Thyroid gland (tissue), 4 donors: ENCODE results near the gene SLC47A2.

Experiments used
- POLR2A ChIP-seq, 2 donors: fragments of 450-650 bp; IDR thresholded peaks; one replicate each; pipeline ENCODE4 v1.6.1; 2017; ENCODE audit warnings: antibody characterized with exemption in 2 of 2, mild to moderate bottlenecking in 2 of 2, moderate library complexity in 1 of 2
- TF ChIP-seq, protein P1 (sequence below), 6 experiments: fragments of 200-600 bp in 3 of 6; fragments of 450-650 bp in 3 of 6; sonication (generic) in 3 of 6; IDR thresholded peaks; one replicate each; pipeline ENCODE4 v1.5.1; 2016 to 2019; ENCODE audit warnings: antibody characterized with exemption in 6 of 6, mild to moderate bottlenecking in 2 of 6, inconsistent platforms in 1 of 6, moderate library complexity in 1 of 6

DNA sequence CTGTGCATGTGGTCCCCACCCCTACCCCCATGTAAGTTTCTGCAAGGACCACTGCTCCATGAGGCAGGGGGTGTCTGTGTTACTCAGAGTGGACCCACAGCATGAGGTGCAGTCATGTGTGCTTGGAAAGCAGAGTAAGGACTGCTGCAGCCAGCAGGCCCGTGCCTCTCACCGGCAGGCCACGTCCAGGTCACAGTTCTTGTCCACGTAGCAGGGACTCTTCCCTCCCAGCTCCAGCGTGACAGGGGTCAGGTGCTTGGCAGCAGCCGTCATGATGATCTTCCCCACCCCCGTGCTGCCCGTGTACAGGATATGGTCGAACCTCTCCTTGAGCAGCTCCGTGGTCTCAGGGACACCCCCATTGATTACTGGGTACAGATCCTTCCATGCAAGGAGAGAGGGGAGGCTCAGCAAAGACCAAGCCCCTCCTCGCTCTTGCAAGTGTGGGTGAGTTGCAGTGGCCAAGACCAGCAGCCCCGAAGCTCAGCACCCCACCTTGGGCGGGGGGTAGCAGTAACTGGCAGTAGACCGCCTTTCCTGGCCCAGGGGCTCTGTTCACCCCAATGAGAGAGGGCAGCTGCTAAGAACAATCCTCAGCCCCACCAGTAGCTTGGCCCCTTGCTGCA lies 25.6 kb upstream of the SLC47A2 start:
- TF ChIP-seq, protein P1, sequence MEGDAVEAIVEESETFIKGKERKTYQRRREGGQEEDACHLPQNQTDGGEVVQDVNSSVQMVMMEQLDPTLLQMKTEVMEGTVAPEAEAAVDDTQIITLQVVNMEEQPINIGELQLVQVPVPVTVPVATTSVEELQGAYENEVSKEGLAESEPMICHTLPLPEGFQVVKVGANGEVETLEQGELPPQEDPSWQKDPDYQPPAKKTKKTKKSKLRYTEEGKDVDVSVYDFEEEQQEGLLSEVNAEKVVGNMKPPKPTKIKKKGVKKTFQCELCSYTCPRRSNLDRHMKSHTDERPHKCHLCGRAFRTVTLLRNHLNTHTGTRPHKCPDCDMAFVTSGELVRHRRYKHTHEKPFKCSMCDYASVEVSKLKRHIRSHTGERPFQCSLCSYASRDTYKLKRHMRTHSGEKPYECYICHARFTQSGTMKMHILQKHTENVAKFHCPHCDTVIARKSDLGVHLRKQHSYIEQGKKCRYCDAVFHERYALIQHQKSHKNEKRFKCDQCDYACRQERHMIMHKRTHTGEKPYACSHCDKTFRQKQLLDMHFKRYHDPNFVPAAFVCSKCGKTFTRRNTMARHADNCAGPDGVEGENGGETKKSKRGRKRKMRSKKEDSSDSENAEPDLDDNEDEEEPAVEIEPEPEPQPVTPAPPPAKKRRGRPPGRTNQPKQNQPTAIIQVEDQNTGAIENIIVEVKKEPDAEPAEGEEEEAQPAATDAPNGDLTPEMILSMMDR (IDR thresholded peaks at IDR 0.05), result no peak
- TF ChIP-seq POLR2A (IDR thresholded peaks at IDR 0.05), result no peak
